OCI-LY3 (cell line): ENCODE results near the gene COL4A3.

Experiments used
- CTCF ChIP-seq: fragments of 200-600, 300-600 bp; sonication (generic); IDR thresholded peaks from 2 replicates; pipeline ENCODE4 v1.5.1; 2014; ENCODE audit warnings: antibody characterized with exemption, low read length, low read depth
- EZH2phosphoT487 ChIP-seq: fragments of 200-600 bp; shearing (Covaris generic); IDR thresholded peaks from 2 replicates; pipeline ENCODE4 v1.6.1; 2018; ENCODE audit warnings: antibody characterized with exemption, mixed run types, low read depth

- TF ChIP-seq CTCF (no peak), EZH2phosphoT487 (no peak)
Observed at GRCh38 chr2:227241005-227241404, 76.6 kb downstream of the COL4A3 start.
